HTR-8/SVneo (cell line): ENCODE data around the gene SMC1B.
"Not testable (repeated sequence)": the region's sequence is repeated elsewhere in the genome, so short reads cannot be mapped to it uniquely, and the experiment has no call there.

ENCODE experiments used
- DNase-seq: peaks from one replicate; pipeline ENCODE4 v3.0.0; 2011; ENCODE audit warnings: low spot score, mixed read lengths; ENCODE audit not compliant: insufficient read length
- FAIRE-seq: peaks from 2 replicates; lab custom pipeline; 2011; peaks lifted over from hg19 to GRCh38; lab: Jason Lieb, UNC

The SMC1B gene

DNA sequence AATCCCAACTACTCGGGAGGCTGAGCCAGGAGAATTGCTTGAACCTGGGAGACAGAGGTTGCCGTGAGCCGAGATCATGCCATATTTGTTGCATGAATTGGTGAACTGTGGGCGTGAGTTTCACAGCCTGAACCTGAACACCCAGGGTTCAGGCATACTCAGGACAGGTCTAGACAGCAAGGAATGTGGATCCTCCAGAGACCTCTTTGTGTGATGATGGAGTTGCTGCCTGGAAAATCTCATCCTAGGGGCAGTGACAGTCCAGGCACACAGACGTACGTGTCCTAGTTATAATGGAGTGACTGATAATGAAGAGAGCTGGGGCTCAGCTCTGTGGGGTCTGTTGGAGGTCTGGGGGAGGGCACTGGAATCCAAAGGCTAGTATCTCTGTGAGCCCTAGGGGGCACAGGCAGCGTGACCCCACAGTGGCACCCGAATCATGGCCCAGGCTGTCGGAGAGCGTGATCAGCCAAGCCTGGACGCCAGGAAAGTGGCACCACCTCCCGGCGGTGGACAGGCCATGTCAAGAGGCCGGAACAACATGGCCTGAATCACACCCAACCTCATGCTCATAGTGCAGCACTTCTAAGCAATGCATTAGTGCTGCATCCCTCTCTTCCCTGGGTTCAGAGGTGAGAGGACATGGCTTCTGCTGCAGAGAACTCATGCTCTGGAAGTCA, 31.8 kb upstream of the SMC1B start:
- DNase-seq (no peak), FAIRE-seq (no peak)

DNA sequence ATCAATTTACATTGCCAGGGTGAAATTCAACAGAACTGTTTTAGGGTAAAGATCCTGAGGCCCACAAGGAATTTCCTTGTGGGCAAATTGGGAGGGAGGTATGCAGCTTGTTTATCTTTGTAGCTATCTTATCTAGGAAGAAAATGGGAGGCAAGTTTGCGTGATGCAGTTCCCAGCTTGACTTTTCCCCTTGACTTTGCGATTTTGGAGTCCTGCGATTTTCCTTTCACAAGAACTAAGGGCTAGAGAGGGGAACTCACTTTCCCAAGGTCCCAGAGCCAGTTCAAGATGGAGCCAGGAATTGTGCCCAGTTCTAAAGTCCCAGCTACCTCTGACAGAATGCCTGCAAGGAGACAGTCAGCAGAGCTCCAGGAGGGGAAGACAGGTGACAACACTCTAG, 30.8 kb upstream of the SMC1B start:
- FAIRE-seq (no peak), DNase-seq (no peak)

DNA sequence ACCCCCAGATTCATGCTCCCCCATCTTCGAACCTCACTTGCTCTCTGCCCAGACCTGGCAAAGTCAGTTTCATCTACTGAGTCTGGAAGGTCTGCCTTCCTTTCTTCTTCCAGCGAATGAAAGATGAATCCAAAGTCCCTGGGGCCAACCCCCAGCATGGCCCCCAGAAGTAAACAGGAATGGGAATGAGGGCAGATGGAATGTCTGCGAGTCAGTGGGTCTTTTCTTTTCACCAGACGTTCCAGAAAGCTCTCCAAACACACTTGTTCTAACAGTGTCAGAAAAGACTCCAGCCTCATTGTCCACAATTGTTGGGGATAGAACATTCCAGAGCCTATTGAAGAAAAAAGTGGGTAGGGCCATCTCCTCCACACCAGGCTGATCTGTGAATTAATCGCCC, 28.7 kb upstream of the SMC1B start:
- DNase-seq: no peak

DNA sequence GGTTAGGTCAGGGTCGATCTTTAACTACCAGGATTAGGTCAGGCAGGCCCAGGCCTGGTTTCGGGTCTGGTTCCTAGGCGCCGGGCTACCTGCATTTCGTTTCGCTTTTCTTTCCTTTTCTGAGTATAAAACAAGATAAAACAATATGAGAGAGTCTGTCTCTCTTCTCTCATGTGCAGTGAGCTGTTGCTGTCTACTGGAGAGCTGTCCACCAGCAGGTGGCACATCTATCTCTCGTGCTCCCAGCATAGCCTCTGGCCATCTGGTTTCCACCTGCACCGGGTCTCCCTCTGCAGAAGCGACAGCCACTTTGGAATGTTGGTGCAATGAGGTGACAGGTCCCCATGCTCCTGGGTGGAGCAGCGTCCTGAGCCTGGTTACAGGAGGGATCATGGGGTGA, 27.7 kb upstream of the SMC1B start:
- DNase-seq: peak; percentile 74
- FAIRE-seq: peak; percentile 93

More for the DNA sequence above, 28.7 kb upstream of the SMC1B start:
- FAIRE-seq: no peak

GRCh38 chr22:45440688-45441087, 27.3 kb upstream of the SMC1B start:
- FAIRE-seq, DNase-seq: not testable (repeated sequence)

DNA sequence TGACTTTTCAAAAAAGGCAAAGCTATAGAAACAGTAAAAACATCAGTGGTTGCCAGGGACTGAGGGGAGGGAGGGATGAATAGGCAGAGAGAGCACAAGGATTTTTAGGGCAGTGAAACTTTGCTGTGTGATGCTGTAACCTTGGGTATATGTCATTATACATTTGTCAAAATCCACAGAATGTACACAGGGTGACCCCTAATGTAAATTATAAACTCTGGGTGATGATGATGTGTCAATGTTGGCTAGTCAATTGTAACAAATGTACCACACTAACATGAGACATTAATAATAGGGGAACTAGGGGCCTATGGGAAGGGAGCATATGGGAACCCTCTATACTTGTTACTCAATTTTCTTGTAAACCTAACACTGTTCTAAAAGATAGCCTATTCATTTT, 24.9 kb upstream of the SMC1B start:
- FAIRE-seq (no peak), DNase-seq (no peak)

GRCh38 chr22:45436871-45437517, 23.6 kb upstream of the SMC1B start:
- FAIRE-seq, DNase-seq: not testable (repeated sequence)

GRCh38 chr22:45435544-45436139, 22.2 kb upstream of the SMC1B start:
- FAIRE-seq (peak; percentile 96), DNase-seq (peak; percentile 85)

DNA sequence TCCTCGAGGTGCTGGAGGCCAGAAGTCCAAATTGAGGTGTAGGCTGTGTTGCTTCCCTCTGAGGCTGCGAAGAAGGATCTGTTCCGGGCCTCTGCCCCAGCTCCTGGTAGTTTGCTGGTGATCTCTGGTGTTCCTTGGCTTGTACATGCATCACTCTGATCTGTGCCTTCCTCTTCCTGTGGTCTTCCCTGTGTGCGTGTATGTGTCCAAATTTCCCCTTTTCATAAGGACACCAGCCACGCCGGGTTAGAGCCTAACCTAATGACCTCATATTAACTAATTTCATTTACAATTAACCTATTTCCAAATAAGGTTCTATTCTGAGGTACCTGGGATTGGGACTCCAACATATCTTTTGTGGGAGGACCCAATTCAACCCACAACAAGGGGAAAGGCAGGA, 21.6 kb upstream of the SMC1B start:
- FAIRE-seq (no peak), DNase-seq (no peak)

DNA sequence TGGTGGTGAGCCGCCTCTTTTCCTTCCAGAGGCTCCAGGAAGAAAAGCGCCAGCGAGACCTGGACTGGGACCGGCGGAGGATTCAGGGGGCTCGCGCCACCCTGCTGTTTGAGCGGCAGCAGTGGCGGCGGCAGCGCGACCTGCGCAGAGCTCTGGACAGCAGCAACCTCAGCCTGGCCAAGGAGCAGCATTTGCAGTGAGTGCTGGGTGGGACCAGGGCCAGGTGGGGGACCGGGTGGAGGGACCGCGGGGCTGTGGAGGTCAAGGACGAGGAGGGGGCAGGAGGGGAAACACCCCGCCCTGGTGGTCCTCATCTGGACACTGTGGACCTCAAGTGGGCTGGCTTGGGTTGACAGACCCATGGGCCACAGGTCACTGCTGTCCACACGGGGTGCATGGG, 17.5 kb upstream of the SMC1B start:
- DNase-seq (no peak), FAIRE-seq (no peak)

DNA sequence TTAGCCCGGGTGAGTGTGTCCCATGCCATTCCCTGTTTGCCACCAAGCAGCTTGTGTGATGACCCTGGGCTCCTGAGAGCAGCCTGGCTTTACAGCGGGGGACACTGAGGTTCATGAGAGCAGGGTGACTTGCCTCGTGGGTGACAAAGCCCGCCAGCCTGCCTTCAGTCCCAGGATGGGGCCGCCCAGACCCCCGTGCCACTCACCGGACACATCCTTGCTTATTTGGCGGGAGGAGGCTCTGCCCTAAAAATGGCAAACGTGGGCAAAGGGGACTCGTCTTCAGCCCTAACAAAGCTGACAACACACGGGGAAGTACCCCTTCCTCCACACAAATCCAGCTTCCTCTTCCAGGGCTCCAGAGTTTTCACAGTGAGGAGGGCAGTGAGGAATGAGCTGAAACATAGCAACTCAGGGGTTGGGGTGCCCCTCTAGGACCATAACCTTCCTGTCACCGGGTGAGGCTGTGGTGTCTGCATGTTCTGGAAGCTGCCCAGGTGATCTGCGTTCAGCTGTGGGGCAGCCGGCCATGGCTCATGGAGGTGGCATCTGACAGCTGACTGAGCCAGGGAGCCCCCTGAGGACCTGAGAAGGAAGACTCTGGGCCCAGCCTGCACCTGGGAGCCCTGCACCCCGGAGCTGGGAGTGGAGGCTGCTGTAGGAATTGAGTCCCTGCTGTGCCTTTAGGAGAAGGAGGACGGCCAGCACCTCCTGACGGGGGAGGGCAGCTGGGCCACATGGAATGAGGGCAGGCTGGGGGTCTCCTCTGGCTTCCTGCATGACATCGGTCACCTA, 16.8 kb upstream of the SMC1B start:
- DNase-seq (no peak), FAIRE-seq (no peak)

GRCh38 chr22:45429424-45429823, 16.0 kb upstream of the SMC1B start:
- no peak for DNase-seq
- FAIRE-seq: no peak

GRCh38 chr22:45428391-45429385, 15.3 kb upstream of the SMC1B start:
- DNase-seq (no peak), FAIRE-seq (no peak)

DNA sequence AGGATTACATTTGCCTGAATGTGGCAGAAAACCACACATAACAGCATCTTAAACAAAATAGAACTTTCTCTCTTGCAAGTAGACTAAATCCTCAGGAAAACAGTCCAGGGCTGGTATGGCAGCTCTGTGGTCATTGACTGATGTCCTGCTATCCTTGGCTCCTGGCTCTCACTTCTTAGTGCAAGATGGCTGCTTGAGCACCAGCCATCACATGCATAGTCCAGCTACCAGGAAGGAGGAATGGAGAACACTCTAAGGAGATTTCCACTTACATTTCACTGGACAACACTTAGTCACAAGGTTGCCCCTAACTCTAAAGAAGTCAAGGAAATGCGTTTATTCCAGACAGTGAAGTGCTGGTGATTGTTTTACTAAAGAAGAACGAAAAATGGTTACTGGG, 13.7 kb upstream of the SMC1B start:
- DNase-seq: no peak
- FAIRE-seq: no peak

- DNase-seq (no peak), FAIRE-seq (no peak)
Observed at GRCh38 chr22:45426387-45426786, 13.0 kb upstream of the SMC1B start.

DNA sequence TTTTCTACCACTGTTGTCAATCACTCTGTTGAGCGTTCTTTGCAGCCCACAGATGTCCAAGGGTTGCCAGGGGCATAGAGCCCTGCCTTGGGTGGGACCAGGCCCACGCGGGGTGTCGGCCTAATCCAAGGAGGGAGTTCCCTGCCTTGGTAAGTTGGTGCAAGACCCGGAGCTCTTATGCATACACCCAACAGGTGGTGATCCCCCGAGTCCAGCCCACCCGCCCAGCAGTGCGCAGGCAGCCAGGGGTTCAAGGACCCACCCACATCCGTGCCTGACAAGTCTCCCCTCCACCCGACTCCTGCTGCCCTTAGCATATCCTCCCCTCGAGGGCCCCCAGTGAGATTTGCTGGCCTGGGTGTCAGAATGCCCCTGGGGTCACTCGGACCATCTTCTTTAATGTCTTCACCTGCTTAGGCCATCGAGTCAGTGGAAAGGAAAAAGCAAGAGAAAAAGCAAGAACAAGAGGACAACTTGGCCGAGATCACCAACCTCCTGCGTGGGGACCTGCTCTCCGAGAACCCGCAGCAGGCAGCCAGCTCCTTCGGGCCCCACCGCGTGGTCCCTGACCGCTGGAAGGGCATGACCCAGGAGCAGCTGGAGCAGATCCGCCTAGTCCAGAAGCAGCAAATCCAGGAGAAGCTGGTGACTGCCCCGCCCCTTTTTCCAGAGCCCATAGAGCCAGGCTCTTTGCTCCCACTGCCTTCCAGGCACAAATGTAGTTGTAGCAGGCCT, 12.3 kb upstream of the SMC1B start:
- FAIRE-seq: no peak

DNA sequence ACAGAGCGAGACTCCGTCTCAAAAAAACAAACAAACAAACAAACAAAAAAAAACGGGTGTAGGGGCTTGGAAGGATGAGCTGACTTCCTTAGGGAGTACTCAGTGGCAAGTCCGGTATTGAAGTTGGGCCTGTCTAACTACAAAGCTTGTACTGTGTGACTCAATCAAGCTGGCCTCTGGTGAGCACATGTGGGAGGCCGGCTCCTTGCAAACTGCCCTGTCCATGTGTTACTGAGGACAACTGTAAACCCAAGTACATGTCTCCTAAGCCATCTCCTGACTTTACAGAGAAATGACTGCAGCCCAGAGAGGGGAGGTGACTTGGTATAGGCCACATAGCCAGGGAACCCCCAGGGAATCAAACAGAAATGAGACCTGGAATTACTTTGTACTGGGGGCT, 11.7 kb upstream of the SMC1B start:
- DNase-seq (no peak), FAIRE-seq (no peak)

More for the DNA sequence above, 12.3 kb upstream of the SMC1B start:
- no peak for DNase-seq

DNA sequence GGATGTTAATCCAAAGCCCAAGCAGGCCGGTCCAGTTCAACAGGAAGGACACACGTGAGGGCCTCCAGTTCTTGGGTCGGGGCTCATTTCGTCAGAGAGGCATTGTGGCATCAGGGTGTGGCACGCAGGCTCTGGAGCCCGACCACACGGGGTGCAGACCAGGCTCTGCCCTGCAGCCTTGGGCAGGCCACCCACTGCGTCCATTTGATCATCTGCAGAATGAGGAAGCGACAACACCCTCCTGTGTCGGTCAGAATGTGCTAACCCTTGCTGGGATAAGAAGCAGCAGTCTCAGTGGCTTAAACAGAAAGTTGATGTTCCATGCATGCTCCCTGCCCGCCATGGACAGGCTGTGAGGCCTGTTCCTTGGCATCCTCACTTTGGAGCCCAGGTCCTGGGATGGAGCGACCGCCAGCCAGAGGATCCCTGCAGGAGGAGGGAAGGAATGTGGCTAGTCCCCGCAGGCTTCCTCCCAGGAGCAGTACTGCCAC, 10.9 kb upstream of the SMC1B start:
- no peak for FAIRE-seq
- no peak for DNase-seq

DNA sequence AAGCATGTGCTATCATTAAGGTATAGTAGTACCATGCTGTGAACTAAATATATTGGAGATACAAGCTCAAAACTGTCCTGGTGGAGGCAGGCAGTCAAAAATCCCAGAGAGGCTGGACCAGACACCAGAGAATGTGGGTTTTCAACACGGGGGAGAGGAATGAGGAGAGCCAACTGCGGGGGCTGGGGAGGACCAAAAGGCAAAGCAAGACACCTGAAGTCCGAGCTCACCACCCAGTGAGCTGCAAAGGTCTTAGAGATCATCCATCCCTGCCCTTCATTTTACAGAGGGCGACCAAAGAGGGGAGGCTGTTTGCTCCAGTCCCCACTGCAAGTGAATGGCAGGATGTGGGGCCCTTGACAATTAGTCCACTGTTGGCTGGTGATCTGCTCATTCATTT, 10.1 kb upstream of the SMC1B start:
- no peak for DNase-seq
- FAIRE-seq: no peak
